HG02884 (cell line): ENCODE data around the gene CHN1.

Experiments used
- ATAC-seq: cut with Tn5 transposase; IDR thresholded peaks from one replicate; pipeline ENCODE4 v1.9.1; 2021; ENCODE audit warnings: mild to moderate bottlenecking, moderate library complexity; ENCODE audit not compliant: unreplicated experiment

Gene CHN1

GRCh38 chr2:174929786-174930185, 75.4 kb downstream of the CHN1 start:
- ATAC-seq, result no peak

- no peak for ATAC-seq
Observed at GRCh38 chr2:174925046-174925784, 80.0 kb downstream of the CHN1 start.

GRCh38 chr2:174924061-174924693, 81.0 kb downstream of the CHN1 start:
- ATAC-seq, result no peak

- no peak for ATAC-seq
Observed at GRCh38 chr2:174919947-174920595, 85.1 kb downstream of the CHN1 start.

GRCh38 chr2:174918886-174919526, 86.2 kb downstream of the CHN1 start:
- no peak for ATAC-seq

- ATAC-seq, result no peak
Observed at GRCh38 chr2:174916270-174916930, 88.8 kb downstream of the CHN1 start.

- ATAC-seq, result no peak
Observed at GRCh38 chr2:174914853-174915760, 90.1 kb downstream of the CHN1 start.

- no peak for ATAC-seq
Observed at GRCh38 chr2:174908284-174908683, 96.9 kb downstream of the CHN1 start.

GRCh38 chr2:174903264-174903556, 102.0 kb downstream of the CHN1 start:
- no peak for ATAC-seq

- no peak for ATAC-seq
Observed at GRCh38 chr2:174902506-174903263, 102.5 kb downstream of the CHN1 start.

- no peak for ATAC-seq
Observed at GRCh38 chr2:174901075-174901474, 104.1 kb downstream of the CHN1 start.

GRCh38 chr2:174897286-174897685, 107.9 kb downstream of the CHN1 start:
- ATAC-seq, result no peak

GRCh38 chr2:174893018-174893417, 112.2 kb downstream of the CHN1 start:
- ATAC-seq, result no peak

- no peak for ATAC-seq
Observed at GRCh38 chr2:174892546-174892945, 112.6 kb downstream of the CHN1 start.

- no peak for ATAC-seq
Observed at GRCh38 chr2:174888646-174889271, 116.4 kb downstream of the CHN1 start.

- no peak for ATAC-seq
Observed at GRCh38 chr2:174888146-174888545, 117.0 kb downstream of the CHN1 start.

GRCh38 chr2:174882416-174882815, 122.8 kb downstream of the CHN1 start:
- no peak for ATAC-seq

- ATAC-seq, result no peak
Observed at GRCh38 chr2:174881678-174882077, 123.5 kb downstream of the CHN1 start.

GRCh38 chr2:174878537-174879147, 126.5 kb downstream of the CHN1 start:
- no peak for ATAC-seq
